ENCODE measurements around the gene TASL. TPM values are rescaled to one million over a fixed set of nuclear protein-coding genes. Genes with fewer than 3 reads are reported as not detected.

Gene TASL
- total and polyA plus RNA-seq, 9 of the 15 experiments (the other 6 are each of a cell fraction or from before 2014, with no cell fraction given): 0.07 to 0.09 TPM; not detected in 7

- no peaks in the 10 kb centered on the region for H4K20me1 ChIP-seq (replicated peaks; ENCODE audit: control insufficient read depth, insufficient read depth, low read length)
- DNase-seq (ENCODE audit: extremely low read depth in 1 of 4, low spot score in 3 of 4) (no peak), ATAC-seq (no peak), FAIRE-seq (no peak)
- no peaks in the 10 kb centered on the region for H3K79me2 ChIP-seq (ENCODE audit: control insufficient read depth, insufficient read depth, low read length)
- H3K9me3 ChIP-seq (replicated peaks; ENCODE audit: control insufficient read depth, insufficient read depth, low read depth, low read length): no peaks in the 10 kb centered on the region
- no peaks in the 10 kb centered on the region for H3K9me1 ChIP-seq (ENCODE audit: control insufficient read depth, insufficient read depth, low read length)
- H3K4me2 ChIP-seq (ENCODE audit: insufficient read depth, low read length): no peak overlapping the region
- H3K27me3 ChIP-seq (ENCODE audit: control insufficient read depth in 2 of 2, insufficient read depth in 2 of 2, low read length in 2 of 2): no peaks in the 10 kb centered on the region
- H3K9ac ChIP-seq (ENCODE audit: insufficient read depth in 1 of 2, low read depth in 2 of 2, low read length in 2 of 2): no peak overlapping the region
- intact Hi-C loops (cut with micrococcal nuclease): no loop called here
- in situ Hi-C loops (cut with MboI): no loop called here
- WGBS (ENCODE audit: insufficient coverage, low coverage, missing lambda C conversion rate): 5% methylated on average over 3 of the region's 3 CpGs
- BruUV-seq (replicated peaks): no TSS peak
- CTCF ChIA-PET (ENCODE audit: low intra/inter-chr PET ratio): interaction anchor here (0.8 kb wide), 1 partner anchor 337 kb away, joined by 3 read pairs; no protein-coding TSS in a partner anchor
- POLR2A ChIA-PET: no interaction called here
- H2AFZ ChIP-seq (ENCODE audit: low read depth, low read length): no peak overlapping the region
- no peaks in the 10 kb centered on the region for H3K36me3 ChIP-seq (ENCODE audit: control insufficient read depth, insufficient read depth, low read length)
- no peak overlapping the region for H3K4me3 ChIP-seq
- no peak for TF ChIP-seq CHAMP1 (IDR thresholded peaks at IDR 0.05)
- TF ChIP-seq NR1H2 (CRISPR knock-in tag; IDR thresholded peaks at IDR 0.05): no peak
- no peak for TF ChIP-seq ETV5 (CRISPR knock-in tag; IDR thresholded peaks at IDR 0.05; ENCODE audit: low read depth)
- no peak for TF ChIP-seq ZC3H8 (IDR thresholded peaks at IDR 0.05)
- no peak for TF ChIP-seq DDX20 (tag; IDR thresholded peaks at IDR 0.05; ENCODE audit: low read depth)
- no peak for TF ChIP-seq ESRRB (CRISPR knock-in tag; IDR thresholded peaks at IDR 0.05; ENCODE audit: borderline replicate concordance)
- TF ChIP-seq ZNF561 (CRISPR knock-in tag; conservative IDR thresholded peaks at IDR 0.05): no peak
- TF ChIP-seq ZNF707 (CRISPR knock-in tag; conservative IDR thresholded peaks at IDR 0.05): no peak
- TF ChIP-seq HEY1 (CRISPR knock-in tag; IDR thresholded peaks at IDR 0.05; ENCODE audit: borderline replicate concordance): no peak
- no peak for TF ChIP-seq ZNF232 (CRISPR knock-in tag; IDR thresholded peaks at IDR 0.05)
- no peak for TF ChIP-seq CBFA2T3 (IDR thresholded peaks at IDR 0.05)
- TF ChIP-seq MEIS2 (IDR thresholded peaks at IDR 0.05; ENCODE audit: partially characterized antibody): no peak
- no peak for TF ChIP-seq USF1 (CRISPR knock-in tag; IDR thresholded peaks at IDR 0.05)
- no peak for TF ChIP-seq CAMTA2 (CRISPR knock-in tag; conservative IDR thresholded peaks at IDR 0.05)
- no peak for TF ChIP-seq MYNN (IDR thresholded peaks at IDR 0.05)
- no peak for TF ChIP-seq MYNN (CRISPR knock-in tag; IDR thresholded peaks at IDR 0.05)
- TF ChIP-seq TFE3 (CRISPR knock-in tag; IDR thresholded peaks at IDR 0.05): no peak
- no peak for TF ChIP-seq SPI1 (IDR thresholded peaks at IDR 0.05; ENCODE audit: borderline replicate concordance, low read depth, low read length)
- no peak overlapping the region for H3K27ac ChIP-seq (ENCODE audit: extremely low read depth, low read depth, low read length)
- H3K4me1 ChIP-seq (replicated peaks in 1 of 2; ENCODE audit: control insufficient read depth in 2 of 2, insufficient read depth in 2 of 2, low read length in 2 of 2): no peaks in the 10 kb centered on the region
Observed at GRCh38 chrX:30620125-30620524, 42.6 kb upstream of the TASL start.

All from K562 (cell line).